Activated naive CD8-positive, alpha-beta T cell treated with anti-CD3 and anti-CD28 coated beads, Interleukin-2, amount 10 ng/mL, durations not matched to agents 7 days and 5 days (primary cell): Measurements from ENCODE around the gene TACR3. TPM values are rescaled to one million over a fixed set of nuclear protein-coding genes. Genes with fewer than 3 reads are reported as not detected.
"Not testable (repeated sequence)": the region's sequence is repeated elsewhere in the genome, so short reads cannot be mapped to it uniquely, and the experiment has no call there.

ENCODE experiments used
- ATAC-seq: fragments of 150-1000 bp; cut with Tn5 transposase; one replicate; pipeline ENCODE4 v1.10.0; 2021; ENCODE audit warnings: low read depth, moderate library complexity
- POLR2A ChIA-PET: fragments of 350-600 bp; sonication (Branson Sonifier 250); formaldehyde crosslinking; loops from one replicate; lab custom pipeline; 2021; ENCODE audit warnings: antibody characterized with exemption; lab: Charles Lee
- DNase-seq: peaks from one replicate; pipeline ENCODE4 v3.0.0; 2021
- H3K27ac Mint-ChIP-seq: one replicate; pipeline ENCODE4 v1.8.0; 2022; ENCODE audit warnings: mild to moderate bottlenecking, mixed read lengths
- H3K27me3 Mint-ChIP-seq: one replicate; pipeline ENCODE4 v1.8.0; 2022; ENCODE audit warnings: mild to moderate bottlenecking, moderate library complexity, mixed read lengths
- H3K36me3 Mint-ChIP-seq: one replicate; pipeline ENCODE4 v1.8.0; 2021; ENCODE audit warnings: mild to moderate bottlenecking, mixed read lengths
- H3K4me1 Mint-ChIP-seq: one replicate; pipeline ENCODE4 v1.8.0; 2021; ENCODE audit warnings: mixed read lengths
- H3K4me3 Mint-ChIP-seq: one replicate; pipeline ENCODE4 v1.8.0; 2022; ENCODE audit warnings: mild to moderate bottlenecking, moderate library complexity, mixed read lengths
- H3K9me3 Mint-ChIP-seq: one replicate; pipeline ENCODE4 v1.8.0; 2021; ENCODE audit warnings: mixed read lengths
- total RNA-seq, 2 experiments: library from RNA; stranded (reverse); gene quantifications; one replicate each; pipeline ENCODE4 v1.2.3, GENCODE V29; 2021

The TACR3 gene
- not detected for total RNA-seq

- Mint-ChIP-seq H3K27me3 (peaks cover 20% of the 10 kb centered on the region), H3K27ac (no peak within 1 kb of the TSS), H3K4me3 (no peak within 1 kb of the TSS), H3K4me1 (no peaks in the 10 kb centered on the region), H3K9me3 (no peaks in the 10 kb centered on the region), H3K36me3 (no peaks in the 10 kb centered on the region)
- ATAC-seq (no peak), DNase-seq (no peak)
- POLR2A ChIA-PET: no interaction called here
These were observed at the start of gene TACR3 for GRCh38 chr4:103719830-103720207. TACR3 (minus strand) TSS chr4:103719985; CDS start chr4:103719675, 310 bp downstream.

GRCh38 chr4:103757631-103758030 lies 37.8 kb upstream of the TACR3 start:
- ATAC-seq (no peak), DNase-seq (no peak)
- Mint-ChIP-seq H3K9me3 (no peaks in the 10 kb centered on the region), H3K4me3 (no peak overlapping the region), H3K36me3 (no peaks in the 10 kb centered on the region), H3K27ac (no peak overlapping the region), H3K4me1 (no peaks in the 10 kb centered on the region), H3K27me3 (no peaks in the 10 kb centered on the region)
- POLR2A ChIA-PET: no interaction called here

DNA sequence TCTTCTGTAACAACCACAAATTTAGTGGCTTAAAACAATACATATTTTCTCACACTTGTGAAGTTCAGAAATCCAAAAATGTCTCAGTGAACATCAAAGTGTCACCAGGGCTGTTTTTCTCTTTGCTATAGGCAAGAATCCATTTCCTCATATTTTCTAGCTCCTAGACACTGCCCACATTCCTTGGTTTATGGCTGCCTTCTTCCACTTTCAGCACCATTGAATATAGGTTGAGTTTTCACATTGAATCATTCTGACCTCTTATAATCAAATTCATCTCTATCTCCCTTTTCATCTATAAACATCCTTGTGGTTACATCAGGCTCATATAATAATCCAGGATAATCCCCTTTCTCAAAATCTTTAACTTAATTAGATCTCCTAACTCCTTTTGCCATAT lies 37.0 kb upstream of the TACR3 start:
- POLR2A ChIA-PET: no interaction called here
- DNase-seq: no peak
- H3K4me3 Mint-ChIP-seq: no peak overlapping the region
- H3K36me3 Mint-ChIP-seq: no peaks in the 10 kb centered on the region
- no peaks in the 10 kb centered on the region for H3K9me3 Mint-ChIP-seq
- no peak for ATAC-seq
- H3K27ac Mint-ChIP-seq: no peak overlapping the region
- no peaks in the 10 kb centered on the region for H3K4me1 Mint-ChIP-seq
- H3K27me3 Mint-ChIP-seq: no peaks in the 10 kb centered on the region

DNA sequence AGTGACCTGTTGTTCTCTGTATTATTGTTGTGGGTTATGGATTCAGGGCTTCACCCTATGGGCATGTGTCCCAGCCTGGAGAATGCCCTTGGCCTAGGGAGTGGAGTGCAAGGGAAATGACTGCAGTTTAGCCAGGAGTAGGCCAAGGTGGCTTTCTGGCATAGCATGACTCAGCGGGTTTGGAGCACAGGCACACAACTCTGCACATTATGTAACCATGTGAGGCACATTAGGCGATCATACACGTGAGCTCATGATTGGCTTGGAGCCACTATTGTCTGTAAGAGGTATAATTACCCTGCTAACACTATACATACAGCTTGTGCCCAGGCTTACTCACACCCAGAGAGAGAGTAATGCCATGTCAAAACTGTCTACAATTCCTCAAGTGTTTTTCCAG lies 35.1 kb upstream of the TACR3 start:
- no peak overlapping the region for H3K27ac Mint-ChIP-seq
- H3K9me3 Mint-ChIP-seq: no peaks in the 10 kb centered on the region
- no peak for ATAC-seq
- POLR2A ChIA-PET: no interaction called here
- DNase-seq: no peak
- no peaks in the 10 kb centered on the region for H3K36me3 Mint-ChIP-seq
- no peaks in the 10 kb centered on the region for H3K4me1 Mint-ChIP-seq
- H3K4me3 Mint-ChIP-seq: no peak overlapping the region
- no peaks in the 10 kb centered on the region for H3K27me3 Mint-ChIP-seq

- H3K4me3 Mint-ChIP-seq: no peak overlapping the region
- POLR2A ChIA-PET: no interaction called here
- no peaks in the 10 kb centered on the region for H3K4me1 Mint-ChIP-seq
- ATAC-seq (no peak), DNase-seq (no peak)
- H3K36me3 Mint-ChIP-seq: no peaks in the 10 kb centered on the region
- H3K9me3 Mint-ChIP-seq: no peaks in the 10 kb centered on the region
- H3K27ac Mint-ChIP-seq: no peak overlapping the region
- no peaks in the 10 kb centered on the region for H3K27me3 Mint-ChIP-seq
These were observed 34.3 kb upstream of the TACR3 start for GRCh38 chr4:103753868-103754653.

GRCh38 chr4:103723150-103723549 lies 3.4 kb upstream of the TACR3 start:
- H3K4me3 Mint-ChIP-seq, H3K27ac Mint-ChIP-seq, H3K36me3 Mint-ChIP-seq, ATAC-seq, H3K4me1 Mint-ChIP-seq, H3K9me3 Mint-ChIP-seq, POLR2A ChIA-PET, DNase-seq: not testable (repeated sequence)
- peaks cover 16% of the 10 kb centered on the region for H3K27me3 Mint-ChIP-seq

GRCh38 chr4:103721251-103721650 lies 1.5 kb upstream of the TACR3 start:
- H3K36me3 Mint-ChIP-seq: no peaks in the 10 kb centered on the region
- POLR2A ChIA-PET: no interaction called here
- no peak for DNase-seq
- peaks cover 20% of the 10 kb centered on the region for H3K27me3 Mint-ChIP-seq
- H3K4me1 Mint-ChIP-seq: no peaks in the 10 kb centered on the region
- no peak overlapping the region for H3K27ac Mint-ChIP-seq
- ATAC-seq: no peak
- no peaks in the 10 kb centered on the region for H3K9me3 Mint-ChIP-seq
- H3K4me3 Mint-ChIP-seq: no peak overlapping the region

GRCh38 chr4:103720661-103721060 lies 876 bp upstream of the TACR3 start:
- H3K27me3 Mint-ChIP-seq: peaks cover 20% of the 10 kb centered on the region
- H3K9me3 Mint-ChIP-seq: no peaks in the 10 kb centered on the region
- H3K4me1 Mint-ChIP-seq: no peaks in the 10 kb centered on the region
- POLR2A ChIA-PET: no interaction called here
- H3K27ac Mint-ChIP-seq: no peak overlapping the region
- no peak for DNase-seq
- H3K4me3 Mint-ChIP-seq: no peak overlapping the region
- ATAC-seq: no peak
- no peaks in the 10 kb centered on the region for H3K36me3 Mint-ChIP-seq

DNA sequence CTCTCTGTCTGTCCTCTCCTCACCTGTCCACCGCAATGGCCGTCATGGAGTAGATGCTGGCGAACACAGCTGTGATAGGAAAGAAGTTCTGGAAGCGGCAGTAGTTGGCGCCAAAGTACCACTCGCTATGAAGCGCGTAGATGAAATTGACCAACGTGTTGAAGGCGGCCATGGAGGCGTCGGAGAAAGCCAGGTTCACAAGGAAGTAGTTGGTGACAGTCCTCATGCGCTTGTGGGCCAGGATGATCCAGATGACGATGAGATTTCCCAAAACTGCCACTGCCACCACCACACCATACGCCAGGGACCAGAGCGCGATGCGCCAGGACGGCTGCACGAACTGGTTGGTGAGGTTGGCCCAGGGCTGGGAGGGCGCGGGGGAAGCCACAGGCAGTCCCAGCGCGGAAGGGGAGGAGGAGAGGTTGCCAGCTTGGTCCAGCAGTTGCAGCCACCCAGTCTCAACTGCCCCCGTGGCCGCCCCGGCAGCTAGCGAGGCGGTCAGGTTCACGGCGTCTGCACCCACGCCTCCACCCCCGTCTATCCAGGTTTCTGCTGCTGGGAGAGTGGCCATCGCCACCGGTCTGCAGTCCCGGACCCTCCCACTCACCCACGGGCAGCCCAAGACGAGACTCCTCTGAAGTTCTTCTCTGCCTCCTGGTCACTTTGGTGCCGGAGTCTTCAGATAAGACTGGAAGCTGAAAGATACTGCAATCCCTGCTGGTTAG lies 518 bp downstream of the TACR3 start:
- H3K4me1 Mint-ChIP-seq: no peaks in the 10 kb centered on the region
- no peaks in the 10 kb centered on the region for H3K36me3 Mint-ChIP-seq
- no peak overlapping the region for H3K4me3 Mint-ChIP-seq
- POLR2A ChIA-PET: no interaction called here
- ATAC-seq: no peak
- no peak for DNase-seq
- H3K27ac Mint-ChIP-seq: no peak overlapping the region
- peaks cover 20% of the 10 kb centered on the region for H3K27me3 Mint-ChIP-seq
- H3K9me3 Mint-ChIP-seq: no peaks in the 10 kb centered on the region

DNA sequence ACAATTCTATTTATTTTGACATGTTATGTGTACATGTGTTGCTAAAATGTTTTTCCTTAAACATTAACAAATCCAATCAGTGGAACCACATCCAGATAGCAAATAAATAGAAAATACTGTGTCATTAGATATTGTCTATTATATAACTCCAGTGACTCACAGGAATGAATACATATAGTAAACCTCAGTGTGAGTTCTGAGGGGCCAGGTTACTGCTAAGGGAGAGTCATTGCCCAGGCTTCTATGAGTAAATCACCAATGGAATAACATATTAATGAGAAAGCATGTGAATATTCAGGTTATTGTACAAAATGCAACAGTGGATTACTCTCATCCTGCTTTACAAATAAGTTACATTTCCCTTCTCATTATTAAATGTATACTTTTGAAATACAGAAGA lies 27.2 kb downstream of the TACR3 start:
- DNase-seq (no peak), ATAC-seq (no peak)
- Mint-ChIP-seq H3K4me3 (no peak overlapping the region), H3K4me1 (no peaks in the 10 kb centered on the region), H3K36me3 (no peaks in the 10 kb centered on the region), H3K27ac (no peak overlapping the region), H3K27me3 (no peaks in the 10 kb centered on the region), H3K9me3 (peaks cover 1% of the 10 kb centered on the region)
- POLR2A ChIA-PET: no interaction called here

GRCh38 chr4:103673983-103674382 lies 45.8 kb downstream of the TACR3 start:
- Mint-ChIP-seq H3K27me3 (no peaks in the 10 kb centered on the region), H3K27ac (no peak overlapping the region), H3K4me1 (no peaks in the 10 kb centered on the region), H3K9me3 (peaks cover 2% of the 10 kb centered on the region), H3K4me3 (no peak overlapping the region), H3K36me3 (no peaks in the 10 kb centered on the region)
- ATAC-seq: no peak
- POLR2A ChIA-PET: no interaction called here
- no peak for DNase-seq

DNA sequence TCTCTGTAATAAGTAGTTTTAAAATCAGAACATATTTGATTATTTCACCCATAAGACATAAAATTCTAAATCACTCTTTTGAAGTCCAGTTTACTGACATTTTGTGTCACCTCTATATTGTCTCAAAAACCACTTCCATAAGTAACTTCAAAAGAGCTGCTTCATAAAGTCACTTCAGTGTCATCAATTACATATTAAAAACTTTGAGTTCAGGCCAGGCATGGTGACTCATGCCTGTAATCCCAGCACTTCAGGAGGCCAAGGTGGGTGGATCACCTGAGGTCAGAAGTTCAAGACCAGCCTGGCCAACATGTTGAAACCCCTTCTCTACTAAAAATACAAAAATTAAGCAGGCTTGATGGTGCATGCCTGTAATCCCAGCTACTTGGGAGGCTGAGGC lies 53.0 kb downstream of the TACR3 start:
- ATAC-seq, H3K9me3 Mint-ChIP-seq, H3K36me3 Mint-ChIP-seq, H3K4me3 Mint-ChIP-seq, H3K27me3 Mint-ChIP-seq, H3K27ac Mint-ChIP-seq, DNase-seq, H3K4me1 Mint-ChIP-seq, POLR2A ChIA-PET: not testable (repeated sequence)

GRCh38 chr4:103664436-103665075 lies 55.2 kb downstream of the TACR3 start:
- ATAC-seq: no peak
- DNase-seq: no peak
- Mint-ChIP-seq H3K27me3 (no peaks in the 10 kb centered on the region), H3K36me3 (no peaks in the 10 kb centered on the region), H3K9me3 (no peaks in the 10 kb centered on the region), H3K4me1 (no peaks in the 10 kb centered on the region), H3K27ac (no peak overlapping the region), H3K4me3 (no peak overlapping the region)
- POLR2A ChIA-PET: no interaction called here

DNA sequence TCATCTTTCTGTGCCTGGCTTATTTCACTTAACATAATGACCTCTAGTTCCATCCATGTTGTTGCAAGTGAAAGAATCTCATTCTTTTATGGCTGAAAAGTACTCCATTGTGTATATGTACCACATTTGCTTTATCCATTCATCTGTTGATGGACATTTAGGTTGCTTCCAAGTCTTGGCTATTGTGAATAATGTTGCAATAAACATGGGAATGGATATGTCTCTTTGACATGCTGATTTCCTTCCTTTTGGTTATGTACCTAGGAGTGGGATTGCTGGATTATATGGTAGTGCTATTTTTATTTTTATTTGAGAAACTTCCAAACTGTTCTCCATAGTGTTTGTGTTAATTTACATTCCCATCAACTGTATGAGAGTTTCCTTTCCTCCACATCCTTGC lies 71.2 kb downstream of the TACR3 start:
- POLR2A ChIA-PET: no interaction called here
- Mint-ChIP-seq H3K4me3 (no peak overlapping the region), H3K36me3 (no peaks in the 10 kb centered on the region), H3K4me1 (no peaks in the 10 kb centered on the region), H3K27ac (no peak overlapping the region), H3K27me3 (no peaks in the 10 kb centered on the region), H3K9me3 (no peaks in the 10 kb centered on the region)
- ATAC-seq: no peak
- no peak for DNase-seq
